ENCODE results near the gene SLC22A31.

The SLC22A31 gene

GRCh38 chr16:89179656-89180315 lies 20.6 kb downstream of the SLC22A31 start:
- DNase-seq (ENCODE audit: low read depth) = no peak
- no peak for TF ChIP-seq CTCF (conservative IDR thresholded peaks at IDR 0.05; ENCODE audit: low read depth, low read length)
- no peak overlapping the region for H3K4me3 ChIP-seq (ENCODE audit: low read depth, low read length)

- no peak for DNase-seq (ENCODE audit: low read depth)
- no peak overlapping the region for H3K4me3 ChIP-seq (ENCODE audit: low read depth, low read length)
- no peak for TF ChIP-seq CTCF (conservative IDR thresholded peaks at IDR 0.05; ENCODE audit: low read depth, low read length)
Observed at GRCh38 chr16:89179148-89179484, 21.2 kb downstream of the SLC22A31 start.

- TF ChIP-seq CTCF (conservative IDR thresholded peaks at IDR 0.05; ENCODE audit: low read depth, low read length) = no peak
- H3K4me3 ChIP-seq (ENCODE audit: low read depth, low read length) = no peak overlapping the region
- DNase-seq (ENCODE audit: low read depth) = no peak
Observed at GRCh38 chr16:89178453-89179147, 21.7 kb downstream of the SLC22A31 start.

GRCh38 chr16:89177501-89177900 lies 22.8 kb downstream of the SLC22A31 start:
- H3K4me3 ChIP-seq (ENCODE audit: low read depth, low read length) = no peak overlapping the region
- no peak for TF ChIP-seq CTCF (conservative IDR thresholded peaks at IDR 0.05; ENCODE audit: low read depth, low read length)
- no peak for DNase-seq (ENCODE audit: low read depth)

- DNase-seq (ENCODE audit: low read depth) = no peak
- TF ChIP-seq CTCF (conservative IDR thresholded peaks at IDR 0.05; ENCODE audit: low read depth, low read length) = no peak
- no peak overlapping the region for H3K4me3 ChIP-seq (ENCODE audit: low read depth, low read length)
Observed at GRCh38 chr16:89176717-89177116, 23.6 kb downstream of the SLC22A31 start.

GRCh38 chr16:89176147-89176690 lies 24.1 kb downstream of the SLC22A31 start:
- no peak for TF ChIP-seq CTCF (conservative IDR thresholded peaks at IDR 0.05; ENCODE audit: low read depth, low read length)
- H3K4me3 ChIP-seq (ENCODE audit: low read depth, low read length) = no peak overlapping the region
- DNase-seq (ENCODE audit: low read depth) = no peak
